ENCODE measurements around the gene ASTN1.
A peak's percentile ranks its signal among the peaks of the same experiment; 100 is the strongest.

ASTN1 gene

DNA sequence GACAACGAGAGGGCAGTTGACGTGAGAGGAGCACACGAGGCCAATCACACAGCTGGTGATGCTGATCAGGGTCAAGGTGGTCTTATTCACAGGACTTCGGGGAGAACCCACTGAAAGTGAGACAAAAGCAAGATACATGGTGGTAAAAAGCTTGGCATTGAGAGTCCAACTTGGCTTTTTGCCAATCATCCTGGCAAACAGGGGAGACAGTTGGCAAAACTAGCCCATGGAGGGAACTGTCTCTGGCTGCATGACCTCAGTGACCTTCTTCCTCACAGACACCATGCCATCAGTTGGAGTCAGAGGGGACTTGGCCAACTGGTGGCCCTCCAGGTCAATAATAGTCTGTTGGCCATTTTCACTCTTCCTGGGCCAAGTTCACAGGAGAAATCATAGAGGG, 139.9 kb downstream of the ASTN1 start:
- DNase-seq, result no peak

DNA sequence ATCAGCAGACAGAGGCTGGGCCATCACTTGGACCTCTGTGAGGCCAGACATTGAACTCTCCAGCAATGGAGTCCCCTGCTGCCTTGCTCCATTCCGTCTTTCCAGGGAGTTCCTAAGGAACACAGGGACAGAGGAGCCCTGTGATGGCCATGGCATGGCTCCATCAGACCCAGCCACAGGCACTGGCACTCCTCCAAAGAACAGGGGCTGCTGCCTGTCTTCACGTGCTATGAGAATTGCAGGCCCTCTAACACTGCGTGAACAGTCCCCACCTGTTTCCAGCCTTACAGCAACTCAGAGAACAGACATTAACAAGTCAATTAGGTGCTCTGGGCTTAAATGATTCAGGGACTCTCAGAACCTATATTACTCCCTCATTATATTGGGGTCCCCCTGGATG, 140.8 kb downstream of the ASTN1 start:
- no peak for DNase-seq

DNA sequence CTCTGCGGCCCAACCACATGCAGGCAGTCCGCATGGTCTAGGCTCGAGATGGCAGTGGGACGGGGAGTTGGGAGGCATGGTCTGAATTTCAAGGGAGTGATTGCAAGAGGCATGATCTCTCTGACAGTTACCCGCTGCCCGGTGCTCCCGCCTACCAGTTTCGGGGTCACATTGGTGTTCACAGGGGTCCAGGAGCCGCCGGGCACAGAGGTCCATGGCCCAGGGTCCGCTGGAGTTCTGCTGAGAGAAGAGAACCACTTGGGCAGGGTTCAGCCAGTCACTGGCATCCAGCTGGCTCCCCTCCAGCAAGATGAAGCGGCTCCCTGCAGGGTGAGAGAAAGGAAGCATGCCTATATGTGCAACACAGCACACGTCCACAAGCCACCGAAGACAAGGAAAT, 141.3 kb downstream of the ASTN1 start:
- DNase-seq, result no peak

DNA sequence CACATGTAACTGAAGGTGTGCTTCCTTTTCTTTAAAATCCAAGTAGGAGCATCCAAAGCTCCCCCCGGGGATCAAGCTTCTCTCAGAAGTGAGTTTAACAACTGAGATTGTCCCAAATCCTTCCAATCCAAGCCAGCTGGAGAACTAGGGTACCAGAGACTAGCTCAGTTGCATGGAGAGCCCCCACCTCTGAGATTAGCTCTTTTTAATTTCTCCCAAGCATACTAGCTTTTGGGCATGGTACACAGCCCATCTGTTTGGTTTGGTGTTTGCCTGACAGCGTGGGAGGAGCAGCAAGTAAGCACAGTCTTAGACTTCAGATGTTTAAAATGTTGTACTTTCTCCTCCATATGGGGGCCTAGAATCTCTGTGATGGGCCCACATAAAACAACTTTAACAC, 142.8 kb downstream of the ASTN1 start:
- no peak for DNase-seq

DNA sequence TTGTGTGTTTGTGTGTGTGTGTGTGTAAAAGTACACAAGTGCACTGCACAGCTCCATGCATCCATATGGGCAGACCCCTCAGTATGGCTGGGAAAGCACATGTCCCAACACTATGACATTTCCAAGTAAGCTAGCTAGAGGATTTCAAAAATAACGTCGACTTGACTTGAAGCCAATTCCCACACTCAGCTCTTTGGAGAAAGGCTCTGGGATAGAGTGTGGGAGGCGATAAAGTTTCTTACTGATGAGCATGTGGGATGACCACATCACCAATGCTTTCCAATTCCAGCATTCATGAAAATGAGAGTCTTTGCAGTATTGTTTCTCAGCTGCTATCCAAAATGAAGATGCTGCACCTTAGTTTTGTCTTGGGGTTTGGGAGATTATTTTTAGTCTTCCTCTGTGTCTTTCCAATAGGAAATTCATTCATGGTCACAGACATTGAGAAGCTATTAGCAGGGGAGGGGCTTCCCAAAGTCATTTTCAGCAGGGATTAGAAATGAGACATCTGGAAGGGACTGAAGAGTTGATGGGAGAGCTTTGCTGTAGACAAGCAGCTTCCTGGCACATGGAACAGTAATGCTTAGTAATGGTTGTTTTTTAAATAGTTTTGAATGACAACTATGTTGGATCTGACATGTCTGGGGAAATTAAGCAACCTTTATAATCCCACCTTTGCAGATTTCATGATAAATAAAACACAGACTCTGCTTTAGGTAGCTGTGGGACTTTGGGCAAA, 143.5 kb downstream of the ASTN1 start:
- DNase-seq, result peak; percentile 50

DNA sequence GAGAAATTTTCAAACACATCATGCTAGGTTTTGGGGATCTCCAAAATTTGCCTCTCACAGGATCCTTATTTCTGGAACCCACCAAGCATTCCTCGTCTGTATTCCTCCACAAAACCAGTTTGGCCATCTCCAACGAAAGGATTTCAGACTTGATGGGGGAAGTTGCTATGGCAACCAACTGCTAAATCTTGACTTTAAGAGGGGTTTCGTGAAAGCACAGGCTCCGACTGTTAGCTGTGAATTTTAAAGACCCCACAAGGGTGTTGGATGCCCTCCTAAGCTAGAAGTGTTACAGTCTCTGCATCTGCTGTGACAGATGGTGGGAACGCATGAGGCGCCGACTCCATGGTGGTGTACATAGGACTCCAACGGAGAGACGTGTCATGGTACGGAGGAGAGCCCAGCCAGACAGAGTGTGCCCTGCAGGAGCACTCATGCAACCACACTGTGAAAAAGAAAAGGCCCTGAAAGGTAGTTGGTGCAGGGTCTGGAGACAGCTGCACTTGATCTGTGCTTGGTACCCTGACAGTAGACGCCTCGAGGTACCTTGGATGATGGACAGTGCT, 147.1 kb downstream of the ASTN1 start:
- no peak for DNase-seq

DNA sequence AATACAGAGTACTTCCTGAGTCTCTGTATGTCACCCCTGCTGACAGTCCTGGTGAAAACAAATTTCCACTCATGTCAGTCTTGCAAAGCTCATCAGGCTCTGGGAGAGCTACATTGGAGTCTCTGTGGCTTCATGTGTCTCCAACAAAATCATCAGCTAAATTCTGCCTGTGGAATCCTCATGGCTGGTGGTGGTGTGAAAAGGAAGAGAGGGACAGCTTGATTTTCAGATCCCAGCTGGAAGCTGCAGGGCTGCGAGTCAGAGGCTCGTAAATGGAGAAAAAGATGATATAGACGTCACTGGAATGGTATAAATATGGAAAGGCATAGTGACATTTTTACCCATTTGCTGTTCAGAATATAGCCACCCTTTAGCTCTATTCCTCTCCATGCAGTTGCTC, 150.2 kb downstream of the ASTN1 start:
- no peak for DNase-seq

DNA sequence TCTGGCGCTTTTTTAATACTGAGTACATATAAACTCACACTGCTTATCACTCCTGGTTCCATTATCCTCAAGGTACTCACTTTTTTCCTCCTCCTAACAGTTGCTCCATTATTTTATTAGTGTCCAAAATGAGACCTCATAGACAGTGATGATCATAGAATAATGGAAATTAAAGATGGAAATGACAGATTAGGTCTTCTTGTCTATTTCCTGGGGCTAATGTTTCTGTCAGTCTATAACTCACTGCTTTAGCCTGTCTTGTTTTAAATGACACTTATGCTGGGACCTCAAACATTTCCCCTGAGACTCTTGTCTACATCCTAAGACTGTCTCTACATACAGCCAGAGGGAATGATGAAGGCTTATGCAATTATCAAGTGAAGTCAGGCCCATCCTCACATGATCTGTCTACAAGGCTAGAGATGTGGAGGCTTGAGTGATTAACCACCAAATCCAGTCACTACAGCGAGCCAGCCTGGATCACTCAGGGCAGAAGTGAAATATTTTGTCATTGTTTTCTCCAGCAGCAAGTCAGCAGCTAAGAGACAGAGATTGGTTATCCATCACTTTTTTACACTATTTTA, 152.1 kb downstream of the ASTN1 start:
- DNase-seq, result no peak

DNA sequence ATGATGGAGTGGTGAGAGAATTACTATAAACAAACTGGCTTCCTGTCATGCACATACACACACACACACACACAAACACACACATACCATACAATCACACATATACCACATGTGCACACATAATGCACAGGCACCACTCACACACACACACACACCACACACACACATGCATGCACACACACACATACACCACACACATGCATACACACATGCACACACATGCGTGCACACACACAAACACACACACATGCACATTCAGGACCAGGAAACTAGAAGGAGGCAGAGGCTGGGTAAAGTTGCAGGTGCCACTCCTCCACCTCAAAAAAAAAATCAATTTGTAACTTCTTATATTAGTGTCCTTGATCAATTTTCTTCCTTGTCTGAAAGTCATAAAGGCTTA, 153.0 kb downstream of the ASTN1 start:
- DNase-seq, result no peak

DNA sequence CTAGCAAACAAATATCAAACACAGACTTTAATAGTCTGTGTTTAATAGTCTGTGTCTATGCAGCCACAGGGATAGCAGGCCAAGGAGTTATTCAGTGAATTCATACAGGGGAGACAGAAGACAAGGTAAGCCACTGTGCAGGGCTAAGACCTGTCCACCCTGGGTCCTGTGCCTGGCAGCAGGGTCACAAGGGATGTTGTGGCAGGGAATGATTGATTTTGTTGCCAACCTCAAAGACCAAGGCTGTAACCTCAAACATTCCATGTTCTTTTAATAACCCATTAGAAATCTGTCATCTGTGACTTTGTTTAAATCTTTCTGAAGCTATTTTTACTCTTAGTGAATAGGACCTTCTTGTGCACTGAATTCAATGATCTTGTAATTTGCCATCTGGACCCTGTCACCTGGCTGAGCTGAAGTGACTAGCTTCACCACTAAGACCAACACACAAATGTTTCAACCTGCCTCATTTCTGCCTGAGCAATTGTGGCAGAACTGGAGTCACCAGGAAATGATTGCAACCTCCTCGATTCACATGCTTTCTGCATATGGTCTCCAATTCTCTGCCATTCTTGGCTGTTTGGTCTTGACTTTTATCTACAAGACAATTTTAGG, 154.2 kb downstream of the ASTN1 start:
- no peak for DNase-seq

DNA sequence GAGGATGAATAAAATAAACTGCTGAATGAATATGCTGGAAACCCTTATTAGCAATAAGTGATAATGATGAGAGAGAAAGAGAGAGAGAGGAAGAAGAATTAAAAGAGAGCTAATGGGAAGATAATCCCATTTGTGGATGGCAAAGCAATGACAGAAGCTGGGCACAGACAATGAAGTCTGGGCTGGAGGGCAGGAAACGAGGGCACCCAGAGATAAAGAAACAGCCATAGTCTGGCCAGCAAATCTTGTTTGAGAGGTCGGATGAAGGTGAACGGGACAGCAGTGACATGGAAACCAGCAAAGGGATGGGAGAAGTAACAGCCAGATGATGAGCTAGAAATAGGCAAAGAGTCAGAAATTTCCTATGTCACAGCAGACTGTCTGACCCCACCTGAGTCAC, 155.9 kb downstream of the ASTN1 start:
- DNase-seq, result no peak

DNA sequence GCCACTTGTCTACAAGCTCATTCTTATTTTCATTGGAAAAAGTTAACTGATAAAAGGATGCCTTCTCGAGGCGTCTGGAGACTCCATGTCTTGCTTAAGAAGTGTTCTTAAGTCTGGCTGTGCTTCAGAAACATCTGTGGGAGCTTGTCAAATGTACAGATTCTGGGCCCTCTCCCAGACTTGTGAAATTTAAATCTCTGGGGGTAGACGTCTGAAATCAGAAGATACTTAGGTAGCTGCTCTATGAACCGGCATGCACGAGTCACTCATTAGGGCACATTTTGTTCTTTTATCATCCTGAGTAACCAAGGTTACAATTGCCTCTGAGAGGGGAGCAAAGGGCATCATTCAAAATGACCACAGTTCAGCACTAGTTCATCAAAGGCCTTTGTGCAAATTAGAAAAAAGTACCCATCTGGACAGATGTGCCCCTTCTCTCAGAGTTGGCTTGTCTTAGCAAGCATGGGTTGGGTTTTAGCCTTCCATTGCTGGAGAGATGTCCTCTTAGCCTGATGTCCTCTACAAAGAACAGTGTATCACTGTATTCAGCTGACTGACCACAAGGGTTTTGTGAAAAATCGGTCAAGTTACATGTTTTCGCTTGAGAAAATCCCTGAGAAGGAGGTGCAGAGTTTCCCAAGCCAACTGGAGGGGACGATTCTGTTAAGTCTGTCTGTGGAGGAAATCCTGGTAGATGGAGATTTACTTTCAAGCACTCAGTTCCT, 156.9 kb downstream of the ASTN1 start:
- no peak for DNase-seq

DNA sequence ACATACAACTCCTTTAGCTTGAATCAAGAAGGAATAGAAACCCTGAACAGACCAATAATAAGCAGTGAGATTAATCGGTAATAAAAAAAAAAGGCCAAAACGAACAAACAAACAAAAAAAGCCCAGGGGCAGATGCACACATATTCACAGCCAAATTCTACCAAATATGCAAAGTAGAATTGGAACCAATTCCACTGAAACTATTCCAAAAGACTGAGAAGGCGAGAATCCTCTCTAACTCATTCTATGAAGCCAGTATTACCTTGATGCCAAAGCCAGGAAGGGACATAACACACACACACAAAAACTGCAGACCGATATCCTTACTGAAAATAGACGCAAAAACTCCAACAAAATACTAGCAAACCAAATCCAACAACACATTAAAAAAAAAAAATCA, 161.6 kb downstream of the ASTN1 start:
- no peak for DNase-seq

DNA sequence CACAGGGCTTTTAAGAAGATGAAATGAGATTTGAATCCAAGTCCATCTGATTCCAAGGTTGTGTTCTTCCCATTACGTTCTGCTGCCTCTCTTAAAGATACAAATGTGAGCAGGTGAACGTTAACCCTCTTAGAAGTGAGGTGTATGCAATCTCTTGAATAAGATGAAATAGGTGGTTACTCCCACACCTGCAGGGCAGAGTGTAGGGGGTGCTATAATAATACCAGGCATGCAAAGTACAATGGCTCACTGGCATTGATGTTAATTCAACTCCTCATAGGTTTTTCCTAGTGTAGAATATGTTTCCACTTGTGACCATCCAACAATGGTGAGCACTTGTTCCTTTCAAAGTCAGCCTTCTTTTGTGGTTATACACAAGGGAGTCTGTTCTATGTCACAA, 163.0 kb downstream of the ASTN1 start:
- DNase-seq, result no peak

DNA sequence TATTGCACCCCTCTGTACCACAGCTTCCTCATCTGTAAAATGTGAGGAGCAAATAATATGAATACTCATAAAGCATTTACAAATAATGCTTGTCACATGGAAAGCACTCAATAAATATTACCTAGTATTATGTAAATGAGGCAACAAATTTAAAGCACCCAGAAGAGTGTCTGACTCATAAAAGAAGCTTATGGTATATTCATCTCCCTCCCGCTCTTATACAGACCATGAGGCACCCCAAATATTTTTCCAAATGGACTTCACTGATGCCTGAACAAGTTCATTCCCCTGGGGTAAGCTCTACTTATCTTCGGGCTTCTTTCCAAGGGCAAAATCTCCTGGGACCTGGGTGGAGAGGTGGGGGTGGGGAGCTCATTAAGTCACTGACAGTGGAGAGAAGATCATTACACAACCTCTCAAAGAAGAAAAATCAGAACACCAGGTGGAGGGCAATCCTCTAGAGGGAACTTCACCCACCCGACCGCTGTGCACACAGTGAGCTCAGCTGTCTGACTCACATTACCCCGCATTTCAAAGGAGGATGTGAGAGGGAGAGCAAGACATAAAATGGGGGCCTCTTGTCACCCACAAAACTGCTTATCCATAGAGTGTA, 166.2 kb downstream of the ASTN1 start:
- DNase-seq, result no peak

DNA sequence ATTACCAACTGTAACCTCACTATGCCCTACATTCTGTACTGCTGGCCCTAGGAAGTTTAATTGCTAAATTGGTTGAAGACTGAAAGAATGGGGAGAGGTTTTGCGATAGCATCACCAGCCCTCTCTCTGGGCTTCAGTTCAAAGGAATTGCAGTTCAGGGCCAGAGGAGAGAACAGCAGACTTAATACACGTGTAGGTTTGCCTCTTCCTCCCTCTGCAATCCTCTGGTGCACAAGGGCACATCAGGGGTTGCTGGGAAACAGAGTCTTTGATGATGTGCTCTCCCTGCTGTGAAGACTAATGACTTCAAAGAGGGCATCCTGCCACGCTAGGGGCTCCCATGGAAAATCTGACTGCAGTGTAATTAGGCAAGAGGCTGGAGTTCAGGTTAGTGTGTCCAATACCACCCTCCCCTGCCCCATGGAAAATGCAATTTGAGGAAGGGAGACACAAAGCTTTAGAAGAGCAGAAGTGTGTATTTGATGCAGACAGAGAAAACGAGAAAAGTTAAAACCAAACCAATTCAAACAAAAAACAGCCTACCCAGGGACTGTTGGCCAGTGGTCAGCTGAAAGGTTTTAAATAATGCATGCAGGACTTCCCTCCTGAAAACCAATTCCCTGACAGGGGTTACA, 167.9 kb downstream of the ASTN1 start:
- peak; percentile 68 for DNase-seq

DNA sequence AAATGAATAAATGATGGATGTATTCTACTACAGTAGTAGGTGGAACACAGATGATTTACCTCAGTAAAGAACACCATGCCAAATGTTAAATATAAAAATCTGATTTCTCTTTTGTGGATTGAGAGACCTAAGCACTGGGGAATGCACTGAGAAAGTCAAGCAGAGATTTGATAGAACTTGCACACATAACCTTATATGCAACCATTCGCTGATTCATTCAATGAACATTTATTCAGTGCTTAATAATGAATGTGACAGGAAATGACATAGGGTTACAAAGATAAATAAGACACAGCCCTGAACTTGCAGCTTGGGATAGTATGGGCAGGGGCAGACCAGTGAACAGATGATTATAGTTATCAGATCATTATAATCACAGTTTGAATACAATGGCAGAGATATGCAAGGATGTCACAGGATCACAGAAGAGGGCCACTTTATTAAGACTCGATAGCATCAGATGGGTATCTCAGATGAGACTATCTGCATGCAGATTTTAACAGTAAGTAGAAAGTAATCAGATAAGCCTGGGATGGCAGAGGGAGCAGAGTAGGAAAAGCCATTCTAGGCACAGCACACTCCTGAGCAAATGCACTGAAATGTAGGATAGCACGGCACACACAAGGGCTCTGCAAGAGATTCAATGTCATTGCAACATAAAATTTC, 169.4 kb downstream of the ASTN1 start:
- no peak for DNase-seq

DNA sequence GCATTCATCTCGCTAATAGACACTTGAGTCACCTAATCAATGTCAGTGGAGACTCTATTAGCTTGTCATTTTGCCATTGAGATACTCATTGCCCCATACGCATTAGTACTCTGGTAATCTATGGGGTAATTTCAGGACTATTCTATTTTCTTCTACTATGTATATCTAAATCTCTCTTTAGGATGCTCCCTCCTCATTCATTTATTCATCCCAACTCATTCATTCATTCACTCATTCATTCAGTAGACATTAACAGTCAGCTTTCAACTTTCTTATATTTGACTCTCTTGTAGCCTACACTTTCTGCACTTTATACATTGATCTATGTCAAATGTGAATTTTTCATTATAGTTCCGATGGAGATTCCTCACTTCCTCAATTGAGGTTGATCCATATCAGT, 170.9 kb downstream of the ASTN1 start:
- no peak for DNase-seq

DNA sequence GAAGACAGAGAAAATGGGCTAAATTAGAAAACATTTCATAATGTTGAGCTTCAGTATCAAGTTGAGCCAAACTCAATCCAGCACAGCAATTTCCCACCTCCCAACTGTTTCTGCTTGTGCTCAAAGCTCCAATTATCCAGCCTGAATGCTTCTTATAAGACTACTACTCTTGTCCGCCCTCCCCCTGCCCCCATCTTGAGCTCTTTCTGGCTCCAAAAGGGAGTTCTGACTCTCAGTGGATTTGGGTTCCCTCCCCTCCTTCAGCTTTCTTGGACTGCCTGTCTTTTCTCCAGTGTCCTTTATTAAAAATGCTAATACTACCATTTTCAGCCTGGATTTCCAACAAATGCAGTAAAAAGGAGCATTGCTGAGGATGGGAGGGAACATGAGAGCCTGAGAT, 174.8 kb downstream of the ASTN1 start:
- peak; percentile 51 for DNase-seq

DNA sequence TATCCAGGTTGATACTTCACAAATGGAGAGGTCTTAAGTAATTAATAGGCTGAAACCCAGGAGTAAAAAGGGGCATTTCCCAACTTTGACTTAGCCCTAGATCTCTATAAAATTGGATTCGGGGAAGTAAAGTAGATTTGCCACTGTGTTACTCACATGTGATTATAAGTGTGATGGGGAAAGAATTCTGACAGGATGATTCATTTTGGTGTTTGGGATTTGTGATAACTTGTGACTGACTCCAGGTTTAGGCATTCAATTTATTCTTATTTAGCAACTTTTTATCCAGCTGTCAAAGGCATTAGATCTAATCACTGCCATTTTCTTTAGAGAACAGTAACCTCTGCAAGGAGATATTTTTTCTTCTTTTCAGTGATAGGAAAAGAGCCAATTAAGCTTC, 175.5 kb downstream of the ASTN1 start:
- DNase-seq, result no peak

DNA sequence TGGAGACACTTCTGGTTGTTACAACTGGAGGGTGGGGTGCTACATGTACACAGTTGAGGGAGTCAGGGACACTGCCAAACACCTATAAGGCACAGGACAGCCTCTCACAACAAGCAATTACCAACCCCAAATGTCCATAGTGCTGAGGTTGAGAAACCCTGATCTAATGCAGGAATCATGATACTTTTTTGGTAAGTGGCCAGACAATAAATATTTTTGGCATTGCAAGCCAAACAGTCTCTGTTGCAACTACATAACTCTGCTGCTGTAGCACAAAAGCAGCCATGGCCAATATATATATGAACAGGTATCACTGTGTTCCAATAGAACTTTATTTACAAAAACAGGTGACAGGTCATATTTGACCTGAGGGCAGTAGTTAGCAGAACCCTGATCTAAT, 177.5 kb downstream of the ASTN1 start:
- DNase-seq, result no peak

DNA sequence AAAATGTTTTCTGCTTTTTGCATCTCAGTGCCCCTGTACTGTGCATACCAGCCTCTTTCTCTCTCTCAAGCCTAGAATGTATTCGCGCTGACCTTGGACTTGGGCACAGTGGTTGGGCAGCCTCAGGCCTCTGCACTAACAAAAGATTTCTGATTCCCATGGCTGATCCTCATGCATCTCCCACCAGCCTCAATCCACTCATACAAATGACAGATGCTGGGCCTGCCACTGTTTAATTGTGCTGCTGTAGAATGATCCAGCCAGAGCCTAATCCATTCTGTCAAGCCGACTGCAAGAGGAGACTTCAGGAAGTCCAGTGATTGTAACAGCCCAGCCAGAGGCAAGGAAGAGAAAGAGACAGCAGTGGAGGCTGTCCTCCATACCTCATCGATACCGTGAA, 180.8 kb downstream of the ASTN1 start:
- DNase-seq, result no peak
